Esophagus (tissue), 2 donors: ENCODE data around the gene GPC3. TPM values are rescaled to one million over a fixed set of nuclear protein-coding genes. Genes with fewer than 3 reads are reported as not detected.

Experiments
- H3K27ac ChIP-seq, 2 donors: one replicate each; pipeline ENCODE4 v1.5.1; 2013; ENCODE audit warnings: low read depth in 2 of 2, mild to moderate bottlenecking in 2 of 2, inconsistent platforms in 1 of 2, low read length in 1 of 2, moderate library complexity in 1 of 2
- H3K27me3 ChIP-seq, 2 donors: one replicate each; pipeline ENCODE4 v1.6.1; 2013; ENCODE audit warnings: low read length in 2 of 2, control low read depth in 1 of 2, mild to moderate bottlenecking in 1 of 2; ENCODE audit not compliant: insufficient read depth in 2 of 2, control insufficient read depth in 1 of 2
- H3K36me3 ChIP-seq, 2 donors: one replicate each; pipeline ENCODE4 v1.6.1; 2013; ENCODE audit warnings: low read length in 1 of 2; ENCODE audit not compliant: control insufficient read depth in 2 of 2, insufficient read depth in 2 of 2
- H3K4me1 ChIP-seq, 2 donors: one replicate each; pipeline ENCODE4 v1.6.1; 2013; ENCODE audit warnings: low read length in 1 of 2; ENCODE audit not compliant: control insufficient read depth in 2 of 2, insufficient read depth in 2 of 2
- H3K4me3 ChIP-seq, 2 donors: one replicate each; pipeline ENCODE4 v1.5.1; 2013; ENCODE audit warnings: low read length in 2 of 2, mild to moderate bottlenecking in 2 of 2, low read depth in 1 of 2, moderate library complexity in 1 of 2
- H3K9me3 ChIP-seq, 2 donors: one replicate each; pipeline ENCODE4 v1.6.1; 2013; ENCODE audit warnings: mild to moderate bottlenecking in 2 of 2, low read depth in 1 of 2, low read length in 1 of 2, moderate library complexity in 1 of 2; ENCODE audit not compliant: control insufficient read depth in 2 of 2, insufficient read depth in 1 of 2
- WGBS, 2 donors: extraction: QIAGEN DNeasy Blood & Tissue Kit; methylation state at CpG; one replicate each; pipeline ENCODE4 v1.1.7; 2013; 5-methylcytosine and 5-hydroxymethylcytosine counted together
- polyA plus RNA-seq, 2 donors: library from polyadenylated mRNA; stranded (reverse); fragments of 200-250 nt; gene quantifications; one replicate each; pipeline ENCODE4 v1.2.3, GENCODE V29; 2013
- donor health status: healthy with polysubstance abuse.
- donor health status: Bipolar disorder and iron deficiency.

The GPC3 gene
- polyA plus RNA-seq, 2 donors = 0.10 to 0.39 TPM

GRCh38 chrX:133985967-133986683 lies 731 bp upstream of the GPC3 start:
- Histone ChIP-seq H3K9me3 (no peaks in the 10 kb centered on the region), H3K4me1 (peaks cover 0 to 6% of the 10 kb centered on the region in 2 donors), H3K27me3 (peaks cover 2 to 8% of the 10 kb centered on the region in 2 donors), H3K36me3 (no peaks in the 10 kb centered on the region), H3K4me3 (peak overlapping the region; percentile 1 to 24), H3K27ac (no peak overlapping the region)
- 10 to 36% methylated on average over 14 of the region's 14 CpGs for WGBS, 2 donors

- Histone ChIP-seq H3K27ac (no peak overlapping the region), H3K36me3 (no peaks in the 10 kb centered on the region), H3K27me3 (peaks cover 2 to 8% of the 10 kb centered on the region in 2 donors), H3K9me3 (no peaks in the 10 kb centered on the region), H3K4me3 (no peak overlapping the region), H3K4me1 (peaks cover 0 to 6% of the 10 kb centered on the region in 2 donors)
- WGBS, 2 donors = 7 to 34% methylated on average over 16 of the region's 16 CpGs
These were observed 584 bp downstream of the GPC3 start for GRCh38 chrX:133984857-133985163.

- H3K36me3 ChIP-seq = no peaks in the 10 kb centered on the region
- no peak overlapping the region for H3K27ac ChIP-seq
- peaks cover 2 to 8% of the 10 kb centered on the region in 2 donors for H3K27me3 ChIP-seq
- 21 to 49% methylated on average over 40 of the region's 40 CpGs for WGBS, 2 donors
- peaks cover 0 to 6% of the 10 kb centered on the region in 2 donors for H3K4me1 ChIP-seq
- no peak overlapping the region for H3K4me3 ChIP-seq
- no peaks in the 10 kb centered on the region for H3K9me3 ChIP-seq
These were observed 1.2 kb downstream of the GPC3 start for GRCh38 chrX:133983974-133984845.

GRCh38 chrX:133983256-133983973 lies 2.0 kb downstream of the GPC3 start:
- H3K4me3 ChIP-seq = no peak overlapping the region
- H3K9me3 ChIP-seq = no peaks in the 10 kb centered on the region
- no peak overlapping the region for H3K27ac ChIP-seq
- WGBS, 2 donors = 53 to 69% methylated on average over 8 of the region's 8 CpGs
- H3K27me3 ChIP-seq = peaks cover 2 to 8% of the 10 kb centered on the region in 2 donors
- H3K36me3 ChIP-seq = no peaks in the 10 kb centered on the region
- H3K4me1 ChIP-seq = peaks cover 0 to 6% of the 10 kb centered on the region in 2 donors

- WGBS, 2 donors = 45 to 65% methylated on average over 3 of the region's 3 CpGs
- peaks cover 2 to 8% of the 10 kb centered on the region in 2 donors for H3K27me3 ChIP-seq
- H3K9me3 ChIP-seq = no peaks in the 10 kb centered on the region
- no peaks in the 10 kb centered on the region for H3K36me3 ChIP-seq
- no peak overlapping the region for H3K27ac ChIP-seq
- no peak overlapping the region for H3K4me3 ChIP-seq
- H3K4me1 ChIP-seq = peaks cover 0 to 6% of the 10 kb centered on the region in 2 donors
These were observed 3.5 kb downstream of the GPC3 start for GRCh38 chrX:133981924-133982323.

- Histone ChIP-seq H3K36me3 (no peaks in the 10 kb centered on the region), H3K9me3 (no peaks in the 10 kb centered on the region), H3K27me3 (peaks cover 2 to 8% of the 10 kb centered on the region in 2 donors), H3K4me1 (peaks cover 0 to 6% of the 10 kb centered on the region in 2 donors), H3K27ac (no peak overlapping the region), H3K4me3 (no peak overlapping the region)
- WGBS, 2 donors = 80 to 90% methylated on average over 5 of the region's 5 CpGs
These were observed 4.4 kb downstream of the GPC3 start for GRCh38 chrX:133980832-133981588.

- WGBS, 2 donors = 62 to 66% methylated on average over 2 of the region's 2 CpGs
These were observed 5.0 kb downstream of the GPC3 start for GRCh38 chrX:133980406-133980805.

GRCh38 chrX:133979641-133980230 lies 5.7 kb downstream of the GPC3 start:
- no peak overlapping the region for H3K4me3 ChIP-seq
- H3K36me3 ChIP-seq = no peaks in the 10 kb centered on the region
- WGBS, 2 donors = 45 to 60% methylated on average over 3 of the region's 3 CpGs
- H3K9me3 ChIP-seq = no peaks in the 10 kb centered on the region
- H3K27me3 ChIP-seq = peaks cover 2 to 9% of the 10 kb centered on the region in 2 donors
- H3K27ac ChIP-seq = no peak overlapping the region
- H3K4me1 ChIP-seq = no peaks in the 10 kb centered on the region

More at GRCh38 chrX:133980406-133980805, 5.0 kb downstream of the GPC3 start:
- Histone ChIP-seq H3K4me3 (no peak overlapping the region), H3K9me3 (no peaks in the 10 kb centered on the region), H3K36me3 (no peaks in the 10 kb centered on the region), H3K27ac (no peak overlapping the region), H3K27me3 (peaks cover 2 to 8% of the 10 kb centered on the region in 2 donors), H3K4me1 (peaks cover 0 to 6% of the 10 kb centered on the region in 2 donors)
